ENCODE data around the gene UGT2A1.

Gene UGT2A1

DNA sequence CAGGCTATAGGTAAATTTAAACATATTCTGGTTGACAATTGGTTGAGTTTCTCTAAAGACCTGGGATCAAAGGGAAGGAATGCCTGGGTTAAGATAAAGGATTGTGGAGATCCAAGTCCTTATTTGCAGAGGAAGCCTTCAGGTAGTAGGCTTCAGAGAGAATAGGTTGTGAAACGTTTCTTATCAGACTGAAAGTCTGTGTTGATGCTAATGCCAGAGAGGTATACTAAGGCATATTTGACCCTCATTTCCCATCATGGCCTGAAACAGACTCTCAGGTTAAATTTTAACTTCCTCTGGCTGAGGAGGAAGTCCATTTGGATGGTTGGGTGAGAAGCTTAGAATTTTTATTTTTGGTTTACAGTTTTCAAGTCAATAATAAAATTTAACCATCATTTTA is 61.7 kb downstream of the UGT2A1 start:
- in situ Hi-C loops (cut with HindIII; ENCODE audit: low sequenced_read_pairs) = no loop called here

DNA sequence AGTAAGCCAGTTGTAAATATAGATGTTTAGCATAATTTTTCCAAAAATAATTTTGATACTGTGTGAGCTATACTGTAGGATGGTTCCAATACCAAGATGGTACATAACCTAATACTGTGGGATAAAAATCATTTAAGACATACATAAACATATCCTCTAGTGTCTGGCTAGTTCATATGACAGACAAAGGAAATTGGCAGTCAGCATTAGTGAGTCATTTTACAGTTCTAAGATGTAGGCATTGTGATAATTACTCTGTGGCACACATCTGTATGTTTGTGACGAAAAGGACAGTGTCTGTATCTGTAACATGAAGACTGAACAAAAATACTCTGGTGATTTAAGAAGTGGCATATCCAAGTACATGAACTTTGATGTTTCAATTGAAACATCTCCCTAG is 63.2 kb downstream of the UGT2A1 start:
- in situ Hi-C loops (cut with HindIII; ENCODE audit: low sequenced_read_pairs) = no loop called here

GRCh38 chr4:69584135-69584534 is 68.9 kb downstream of the UGT2A1 start:
- in situ Hi-C loops (cut with HindIII; ENCODE audit: low sequenced_read_pairs) = no loop called here

DNA sequence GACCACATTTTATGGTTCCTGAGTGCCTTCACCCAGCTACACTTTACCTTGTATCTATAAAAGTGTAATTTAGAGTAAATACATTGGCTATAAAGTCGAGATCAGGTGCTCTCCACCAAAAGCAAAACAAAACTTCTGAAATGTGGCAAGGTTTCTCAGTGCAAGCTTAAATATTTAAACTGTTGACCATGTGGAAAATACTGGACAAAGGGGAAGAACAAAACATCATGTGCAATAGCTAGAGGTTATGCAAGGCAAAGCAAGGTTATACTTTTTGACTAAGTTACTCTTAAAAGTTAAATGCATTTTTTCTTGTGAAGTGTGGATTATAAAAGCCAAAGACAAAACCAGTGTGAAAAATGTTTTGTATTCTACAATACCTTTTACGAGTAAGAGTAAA is 69.5 kb downstream of the UGT2A1 start:
- in situ Hi-C loops (cut with HindIII; ENCODE audit: low sequenced_read_pairs) = no loop called here

DNA sequence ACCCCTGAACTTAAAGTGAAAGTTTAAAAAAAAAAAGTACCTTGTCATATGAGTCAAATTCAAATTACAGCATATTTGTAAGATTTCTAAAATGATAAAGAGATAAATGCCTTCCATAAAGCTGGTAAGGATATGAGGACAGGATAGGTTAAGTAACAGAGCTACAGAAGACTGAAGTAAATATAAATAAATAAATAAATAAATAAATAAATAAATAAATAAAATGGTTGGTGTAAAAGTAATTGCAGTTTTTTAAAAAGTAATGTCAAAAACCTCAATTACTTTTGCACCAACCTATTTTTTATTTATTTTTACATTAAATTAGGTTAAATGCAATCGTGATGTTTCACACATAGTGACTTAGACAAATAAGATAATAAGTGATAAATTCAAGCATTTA is 75.8 kb downstream of the UGT2A1 start:
- in situ Hi-C loops (cut with HindIII; ENCODE audit: low sequenced_read_pairs) = no loop called here

- in situ Hi-C loops (cut with HindIII; ENCODE audit: low sequenced_read_pairs) = no loop called here
Measured at GRCh38 chr4:69576251-69576877, 76.7 kb downstream of the UGT2A1 start.

DNA sequence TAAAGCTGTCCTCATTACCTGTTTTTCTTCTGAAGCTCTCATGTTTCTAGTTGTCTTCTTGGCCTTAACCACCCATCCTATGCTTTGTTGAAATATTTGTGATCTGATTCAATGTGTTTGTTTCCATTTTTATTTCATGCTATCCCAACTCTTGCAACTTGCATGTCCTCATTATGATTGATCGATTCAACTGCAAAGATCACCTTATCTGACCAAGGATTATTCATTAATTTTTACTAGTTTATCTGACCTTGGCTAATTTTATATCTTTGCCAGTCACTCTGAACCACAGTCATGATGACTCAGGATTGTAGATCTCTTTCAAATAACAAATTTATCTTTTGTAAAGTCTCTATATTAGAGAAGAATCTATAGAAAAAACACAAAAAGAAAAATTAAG is 84.3 kb downstream of the UGT2A1 start:
- in situ Hi-C loops (cut with HindIII; ENCODE audit: low sequenced_read_pairs) = no loop called here

GRCh38 chr4:69563424-69563823 is 89.6 kb downstream of the UGT2A1 start:
- in situ Hi-C loops (cut with HindIII; ENCODE audit: low sequenced_read_pairs) = no loop called here

DNA sequence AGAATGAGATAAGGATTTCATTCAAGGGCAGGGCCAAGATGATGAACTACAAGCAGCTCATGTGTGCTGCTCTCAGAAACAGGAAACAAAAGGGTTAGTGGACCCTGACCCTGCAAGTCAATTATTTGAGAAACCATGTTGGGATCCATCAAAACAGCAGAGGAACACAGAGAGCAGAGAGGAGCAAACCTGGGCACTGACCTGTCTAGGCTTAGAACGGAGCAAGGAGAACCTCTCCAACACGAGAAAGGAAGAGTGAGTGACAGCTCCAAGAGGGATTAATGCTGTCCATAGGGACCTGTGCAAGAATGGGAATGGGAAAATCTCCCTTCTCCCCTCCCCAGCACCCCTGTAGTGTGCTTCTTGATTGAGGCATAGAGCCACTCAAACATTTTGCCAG is 103.4 kb downstream of the UGT2A1 start:
- in situ Hi-C loops (cut with HindIII; ENCODE audit: low sequenced_read_pairs) = no loop called here

DNA sequence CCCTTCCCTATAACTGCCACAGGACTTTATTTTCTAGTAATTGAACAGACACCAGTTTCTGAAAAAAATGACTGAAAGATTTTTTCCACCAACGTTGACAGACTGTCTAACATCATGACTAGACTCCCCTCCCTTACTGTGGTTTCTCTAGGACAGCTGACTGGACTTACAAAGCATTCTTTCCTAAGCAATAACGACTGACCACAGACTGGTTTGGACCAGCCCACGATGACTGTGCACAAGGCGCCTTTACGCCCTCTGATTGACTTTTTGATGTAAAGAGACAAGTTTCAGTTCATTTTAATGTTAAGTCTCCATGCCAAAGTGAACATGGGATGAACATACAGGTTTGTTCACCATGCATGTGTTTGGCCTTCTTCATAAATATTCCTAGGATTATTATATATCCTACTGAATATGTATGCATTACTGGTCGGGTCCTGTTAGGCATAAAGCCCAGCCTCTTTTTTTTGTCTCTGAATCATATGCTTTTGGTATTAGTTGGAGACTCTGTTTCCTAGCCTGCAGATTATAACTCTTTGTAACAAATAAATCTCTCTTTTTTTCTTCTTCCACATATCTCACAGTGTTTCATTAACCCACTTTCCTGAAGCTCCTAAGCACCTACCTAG is 106.8 kb downstream of the UGT2A1 start:
- in situ Hi-C loops (cut with HindIII; ENCODE audit: low sequenced_read_pairs) = no loop called here

All from endothelial cell of hepatic sinusoid (primary cell).